ENCODE data around the gene SERINC2.
"Not testable (repeated sequence)": the region's sequence is repeated elsewhere in the genome, so short reads cannot be mapped to it uniquely, and the experiment has no call there.

SERINC2 gene

GRCh38 chr1:31414980-31415370 is 2.0 kb downstream of the SERINC2 start:
- no peak for DNase-seq (ENCODE audit: low read depth)

GRCh38 chr1:31415658-31416057 is 2.6 kb downstream of the SERINC2 start:
- no peak for DNase-seq (ENCODE audit: low read depth)

GRCh38 chr1:31416101-31416736 is 3.2 kb downstream of the SERINC2 start:
- DNase-seq (ENCODE audit: low read depth), result no peak

GRCh38 chr1:31417148-31417547 is 4.1 kb downstream of the SERINC2 start:
- DNase-seq (ENCODE audit: low read depth), result no peak

- no peak for DNase-seq (ENCODE audit: low read depth)
These were observed 5.8 kb downstream of the SERINC2 start for GRCh38 chr1:31418626-31419323.

- no peak for DNase-seq (ENCODE audit: low read depth)
These were observed 7.7 kb downstream of the SERINC2 start for GRCh38 chr1:31420716-31421115.

GRCh38 chr1:31421371-31422040 is 8.5 kb downstream of the SERINC2 start:
- no peak for DNase-seq (ENCODE audit: low read depth)

GRCh38 chr1:31422505-31423319 is 9.7 kb downstream of the SERINC2 start:
- DNase-seq (ENCODE audit: low read depth), result peak; percentile 57

- no peak for DNase-seq (ENCODE audit: low read depth)
These were observed 10.5 kb downstream of the SERINC2 start for GRCh38 chr1:31423418-31423947.

- no peak for DNase-seq (ENCODE audit: low read depth)
These were observed 11.6 kb downstream of the SERINC2 start for GRCh38 chr1:31424568-31424967.

GRCh38 chr1:31425301-31426081 is 12.5 kb downstream of the SERINC2 start:
- DNase-seq (ENCODE audit: low read depth), result no peak

- DNase-seq (ENCODE audit: low read depth), result no peak
These were observed 13.4 kb downstream of the SERINC2 start for GRCh38 chr1:31426249-31426922.

- no peak for DNase-seq (ENCODE audit: low read depth)
These were observed 14.3 kb downstream of the SERINC2 start for GRCh38 chr1:31427322-31427721.

GRCh38 chr1:31428436-31429221 is 15.6 kb downstream of the SERINC2 start:
- DNase-seq (ENCODE audit: low read depth), result no peak

- no peak for DNase-seq (ENCODE audit: low read depth)
These were observed 16.6 kb downstream of the SERINC2 start for GRCh38 chr1:31429583-31429982.

- not testable (repeated sequence) for DNase-seq (ENCODE audit: low read depth)
These were observed 18.6 kb downstream of the SERINC2 start for GRCh38 chr1:31431351-31432257.

GRCh38 chr1:31432592-31433395 is 19.8 kb downstream of the SERINC2 start:
- no peak for DNase-seq (ENCODE audit: low read depth)

- DNase-seq (ENCODE audit: low read depth), result no peak
These were observed 20.4 kb downstream of the SERINC2 start for GRCh38 chr1:31433396-31433930.
